ENCODE measurements around the gene RBM24. TPM values are rescaled to one million over a fixed set of nuclear protein-coding genes. Genes with fewer than 3 reads are reported as not detected.

RBM24 gene
- total and polyA plus RNA-seq, 10 of the 15 experiments (the other 5 are each of a cell fraction or from before 2014, with no cell fraction given), result 0.08 to 0.09 (median 0.09) TPM; not detected in 7

DNA sequence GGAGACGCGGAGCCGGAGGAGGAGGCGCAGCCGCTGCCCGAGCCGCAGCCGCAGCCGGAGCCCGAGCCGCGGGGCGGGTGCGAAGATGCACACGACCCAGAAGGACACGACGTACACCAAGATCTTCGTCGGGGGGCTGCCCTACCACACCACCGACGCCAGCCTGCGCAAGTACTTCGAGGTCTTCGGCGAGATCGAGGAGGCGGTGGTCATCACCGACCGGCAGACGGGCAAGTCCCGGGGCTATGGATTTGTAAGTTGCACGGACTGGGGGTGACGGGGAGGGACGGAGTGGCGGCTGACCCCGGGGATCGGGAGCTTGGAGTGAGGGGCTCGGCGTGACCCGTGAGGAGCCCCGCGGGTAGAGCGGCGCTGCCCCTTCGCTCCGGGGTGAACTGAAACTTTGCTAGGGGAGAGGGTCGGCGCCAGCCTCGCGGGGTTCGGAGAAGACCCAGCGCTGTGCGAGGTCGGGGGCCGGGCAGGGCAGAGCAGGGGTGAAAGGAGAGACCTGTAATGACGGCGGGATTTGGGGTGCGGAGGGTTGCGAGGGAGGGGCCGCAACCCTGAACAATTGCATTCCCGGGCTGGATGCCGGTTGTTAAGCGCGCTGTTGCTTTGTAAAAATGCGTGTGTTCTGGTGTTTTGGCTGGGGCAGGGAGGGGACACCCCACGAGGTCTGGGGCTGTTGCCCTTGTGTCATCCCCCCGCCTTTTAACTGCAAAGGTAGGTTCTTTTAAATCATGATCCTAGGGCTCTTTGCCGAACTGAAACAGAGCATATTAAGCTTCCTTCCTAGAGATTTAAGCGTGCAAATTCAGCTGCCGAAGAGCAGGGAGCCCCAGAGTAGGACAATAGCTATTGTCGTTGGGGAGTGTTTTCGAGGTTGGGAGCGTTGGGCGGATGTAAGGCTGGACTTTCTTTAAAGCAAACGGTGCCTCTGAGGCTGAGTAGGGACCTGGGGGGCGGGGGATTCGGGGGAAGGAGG is 628 bp downstream of the RBM24 start (continued):
- no peak for TF ChIP-seq NFXL1 (IDR thresholded peaks at IDR 0.05; ENCODE audit: borderline replicate concordance)
- no peak for TF ChIP-seq ZNF207 (IDR thresholded peaks at IDR 0.05; ENCODE audit: borderline replicate concordance)
- TF ChIP-seq NR2C2 (IDR thresholded peaks at IDR 0.05; ENCODE audit: borderline replicate concordance, control insufficient read depth, insufficient read length, low read depth), result no peak
- TF ChIP-seq RB1 (IDR thresholded peaks at IDR 0.05; ENCODE audit: borderline replicate concordance), result no peak
- no peak for TF ChIP-seq GABPA (IDR thresholded peaks at IDR 0.05; ENCODE audit: low read depth)
- no peak for TF ChIP-seq RCOR1 (conservative IDR thresholded peaks at IDR 0.05; ENCODE audit: low read depth, low read length)
- TF ChIP-seq, protein P1, sequence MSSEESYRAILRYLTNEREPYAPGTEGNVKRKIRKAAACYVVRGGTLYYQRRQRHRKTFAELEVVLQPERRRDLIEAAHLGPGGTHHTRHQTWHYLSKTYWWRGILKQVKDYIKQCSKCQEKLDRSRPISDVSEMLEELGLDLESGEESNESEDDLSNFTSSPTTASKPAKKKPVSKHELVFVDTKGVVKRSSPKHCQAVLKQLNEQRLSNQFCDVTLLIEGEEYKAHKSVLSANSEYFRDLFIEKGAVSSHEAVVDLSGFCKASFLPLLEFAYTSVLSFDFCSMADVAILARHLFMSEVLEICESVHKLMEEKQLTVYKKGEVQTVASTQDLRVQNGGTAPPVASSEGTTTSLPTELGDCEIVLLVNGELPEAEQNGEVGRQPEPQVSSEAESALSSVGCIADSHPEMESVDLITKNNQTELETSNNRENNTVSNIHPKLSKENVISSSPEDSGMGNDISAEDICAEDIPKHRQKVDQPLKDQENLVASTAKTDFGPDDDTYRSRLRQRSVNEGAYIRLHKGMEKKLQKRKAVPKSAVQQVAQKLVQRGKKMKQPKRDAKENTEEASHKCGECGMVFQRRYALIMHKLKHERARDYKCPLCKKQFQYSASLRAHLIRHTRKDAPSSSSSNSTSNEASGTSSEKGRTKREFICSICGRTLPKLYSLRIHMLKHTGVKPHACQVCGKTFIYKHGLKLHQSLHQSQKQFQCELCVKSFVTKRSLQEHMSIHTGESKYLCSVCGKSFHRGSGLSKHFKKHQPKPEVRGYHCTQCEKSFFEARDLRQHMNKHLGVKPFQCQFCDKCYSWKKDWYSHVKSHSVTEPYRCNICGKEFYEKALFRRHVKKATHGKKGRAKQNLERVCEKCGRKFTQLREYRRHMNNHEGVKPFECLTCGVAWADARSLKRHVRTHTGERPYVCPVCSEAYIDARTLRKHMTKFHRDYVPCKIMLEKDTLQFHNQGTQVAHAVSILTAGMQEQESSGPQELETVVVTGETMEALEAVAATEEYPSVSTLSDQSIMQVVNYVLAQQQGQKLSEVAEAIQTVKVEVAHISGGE (CRISPR knock-in tag; IDR thresholded peaks at IDR 0.05), result no peak
- no peak for TF ChIP-seq KLF5 (IDR thresholded peaks at IDR 0.05; ENCODE audit: partially characterized antibody)
- TF ChIP-seq CHD2 (IDR thresholded peaks at IDR 0.05; ENCODE audit: borderline replicate concordance, low read depth, low read length), result no peak
- TF ChIP-seq NFIC (IDR thresholded peaks at IDR 0.05; ENCODE audit: low read depth, low read length), result no peak
- no peak for TF ChIP-seq YY1 (IDR thresholded peaks at IDR 0.05; ENCODE audit: low read depth, low read length)
- TF ChIP-seq TCF3 (IDR thresholded peaks at IDR 0.05; ENCODE audit: borderline replicate concordance, insufficient read depth, low read depth, low read length), result no peak
- no peak for TF ChIP-seq RBBP5 (conservative IDR thresholded peaks at IDR 0.05)

Measured in GM12878 (cell line).